HepG2 (cell line): Measurements from ENCODE around the gene ABCC10. TPM values are rescaled to one million over a fixed set of nuclear protein-coding genes. Genes with fewer than 3 reads are reported as not detected.

Experiments
- FOXC1 ChIP-seq: sonication (generic); formaldehyde crosslinking; IDR thresholded peaks from 2 replicates; pipeline ENCODE4 v1.8.0; 2022; ENCODE audit warnings: mild to moderate bottlenecking, missing genetic modification reagents, borderline replicate concordance
- HOXA9 ChIP-seq: sonication (generic); formaldehyde crosslinking; IDR thresholded peaks from 2 replicates; pipeline ENCODE4 v1.8.1; 2022; ENCODE audit warnings: missing genetic modification reagents, mild to moderate bottlenecking, moderate library complexity, borderline replicate concordance
- NFKB2 ChIP-seq: sonication (generic); formaldehyde crosslinking; IDR thresholded peaks from 2 replicates; pipeline ENCODE4 v1.4.0; 2020; ENCODE audit warnings: missing genetic modification reagents, borderline replicate concordance
- NR2F6 ChIP-seq, 2 experiments: IDR thresholded peaks; 2 replicates each; pipeline ENCODE4 v1.6.1; 2016; ENCODE audit warnings: antibody characterized with exemption in 1 of 2, mild to moderate bottlenecking in 1 of 2
- TEAD2 ChIP-seq: sonication (generic); formaldehyde crosslinking; IDR thresholded peaks from 2 replicates; pipeline ENCODE4 v1.9.0; 2021; ENCODE audit warnings: missing genetic modification reagents
- ZNF225 ChIP-seq: sonication (generic); formaldehyde crosslinking; IDR thresholded peaks from 2 replicates; pipeline ENCODE4 v1.4.0; 2020; ENCODE audit warnings: mild to moderate bottlenecking, missing genetic modification reagents
- ZNF232 ChIP-seq: sonication (generic); formaldehyde crosslinking; IDR thresholded peaks from 2 replicates; pipeline ENCODE4 v1.4.0; 2020; ENCODE audit warnings: missing genetic modification reagents, borderline replicate concordance
- ZNF446 ChIP-seq: sonication (generic); formaldehyde crosslinking; IDR thresholded peaks from 2 replicates; pipeline ENCODE4 v1.5.0; 2020; ENCODE audit warnings: mild to moderate bottlenecking, missing genetic modification reagents
- ZNF749 ChIP-seq: sonication (generic); formaldehyde crosslinking; IDR thresholded peaks from 2 replicates; pipeline ENCODE4 v1.8.0; 2022; ENCODE audit warnings: mild to moderate bottlenecking, missing genetic modification reagents, moderate library complexity, borderline replicate concordance
- ZNF768 ChIP-seq: sonication (generic); formaldehyde crosslinking; IDR thresholded peaks from 2 replicates; pipeline ENCODE4 v1.4.0; 2020; ENCODE audit warnings: missing genetic modification reagents
- ZSCAN22 ChIP-seq: sonication (generic); formaldehyde crosslinking; IDR thresholded peaks from 2 replicates; pipeline ENCODE4 v1.4.0; 2020; ENCODE audit warnings: mild to moderate bottlenecking, missing genetic modification reagents
- polyA plus RNA-seq, 8 experiments: library from polyadenylated mRNA; depleted of rRNA in 3 of 8; stranded (reverse) in 7 of 8; unstranded in 1 of 8; fragments of >200 nt; fragmentation: Illumina TruSeq in 4 of 8; extraction: Trizol in 4 of 8; gene quantifications; 2 replicates each; pipeline versions ENCODE4 v1.2.1 to v1.2.3, GENCODE V29; 2011 to 2016; ENCODE audit warnings: low read depth in 4 of 8, missing spikeins in 1 of 8, mixed read lengths in 1 of 8; ENCODE audit not compliant: insufficient read depth in 1 of 8
- total RNA-seq, 5 experiments: library from RNA; depleted of rRNA; stranded (reverse); fragments of >200 nt; fragmentation: Illumina TruSeq; extraction: Trizol; gene quantifications; 2 replicates each; pipeline ENCODE4 v1.2.3, GENCODE V29; 2016; ENCODE audit warnings: low read depth in 1 of 5
- TF ChIP-seq, protein P1 (sequence below): sonication (generic); formaldehyde crosslinking; IDR thresholded peaks from 2 replicates; pipeline ENCODE4 v1.9.0; 2021; ENCODE audit warnings: mild to moderate bottlenecking, missing genetic modification reagents
- TF ChIP-seq, protein P2 (sequence below), 2 experiments: sonication (generic) in 1 of 2; formaldehyde crosslinking in 1 of 2; IDR thresholded peaks; 2 replicates each; pipeline versions ENCODE4 v1.4.0 to v1.6.1; 2018 to 2020; ENCODE audit warnings: missing genetic modification reagents in 2 of 2, borderline replicate concordance in 1 of 2, low read depth in 1 of 2, mild to moderate bottlenecking in 1 of 2, missing biosample characterization in 1 of 2
- TF ChIP-seq, protein P3 (sequence below): IDR thresholded peaks from 2 replicates; pipeline ENCODE4 v1.6.1; 2016; ENCODE audit warnings: missing compliant biosample characterization, missing genetic modification reagents, borderline replicate concordance
- TF ChIP-seq, protein P4 (sequence below), 2 experiments: IDR thresholded peaks; 2 replicates each; pipeline ENCODE4 v1.6.1; 2011 to 2012; ENCODE audit warnings: low read length in 2 of 2, borderline replicate concordance in 1 of 2, low read depth in 1 of 2, mild to moderate bottlenecking in 1 of 2, moderate library complexity in 1 of 2

The ABCC10 gene
- total and polyA plus RNA-seq, 2 of the 13 experiments (the other 11 are each of a cell fraction or from before 2014, with no cell fraction given), result 16.0 to 24.3 TPM

DNA sequence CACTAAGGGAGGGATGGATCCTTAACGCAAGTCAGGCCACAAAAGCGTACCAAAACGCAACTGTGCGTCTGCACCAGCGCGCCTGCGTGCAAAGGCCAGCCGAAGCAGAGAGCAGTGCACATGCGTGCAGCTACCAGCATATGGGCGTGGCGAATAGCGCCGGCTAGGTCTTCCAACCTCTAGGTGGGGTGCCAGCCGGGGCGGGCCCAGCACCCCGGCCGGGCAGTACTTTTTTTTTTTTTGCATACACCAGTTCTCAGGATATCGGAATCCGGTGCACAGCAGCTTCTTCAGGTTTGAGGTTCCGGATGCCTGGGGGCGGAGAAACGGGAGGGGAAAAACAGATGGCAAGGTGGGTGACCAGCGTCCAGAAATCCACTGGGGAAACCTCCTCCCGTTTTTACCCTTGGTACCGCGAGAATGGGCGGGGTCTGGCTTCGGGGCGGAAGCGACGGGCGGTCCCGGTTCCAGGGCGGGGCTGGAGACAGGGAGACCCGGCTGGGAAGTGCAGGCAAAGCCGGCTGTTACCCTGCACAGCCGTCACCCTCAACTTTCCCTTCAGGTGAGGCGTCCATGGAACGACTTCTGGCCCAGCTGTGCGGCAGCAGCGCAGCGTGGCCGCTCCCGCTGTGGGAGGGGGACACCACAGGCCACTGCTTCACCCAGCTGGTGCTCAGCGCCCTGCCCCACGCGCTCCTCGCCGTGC lies at the start of gene ABCC10 (continued):
- TF ChIP-seq ZNF446 (CRISPR knock-in tag) (no peak), ZSCAN22 (CRISPR knock-in tag) (no peak), FOXC1 (CRISPR knock-in tag) (peak; percentile 91), ZNF232 (CRISPR knock-in tag) (peak; percentile 86), TEAD2 (CRISPR knock-in tag) (no peak), NR2F6 (IDR thresholded peaks at IDR 0.05) (no peak), NR2F6 (CRISPR knock-in tag; IDR thresholded peaks at IDR 0.05) (no peak), ZNF768 (CRISPR knock-in tag) (peak; percentile 77), ZNF749 (peak; percentile 74; the same call in 1 of the 2 replicates), ZNF225 (no peak), NFKB2 (CRISPR knock-in tag) (peak; percentile 88), HOXA9 (CRISPR knock-in tag) (no peak)
- TF ChIP-seq, protein P1, sequence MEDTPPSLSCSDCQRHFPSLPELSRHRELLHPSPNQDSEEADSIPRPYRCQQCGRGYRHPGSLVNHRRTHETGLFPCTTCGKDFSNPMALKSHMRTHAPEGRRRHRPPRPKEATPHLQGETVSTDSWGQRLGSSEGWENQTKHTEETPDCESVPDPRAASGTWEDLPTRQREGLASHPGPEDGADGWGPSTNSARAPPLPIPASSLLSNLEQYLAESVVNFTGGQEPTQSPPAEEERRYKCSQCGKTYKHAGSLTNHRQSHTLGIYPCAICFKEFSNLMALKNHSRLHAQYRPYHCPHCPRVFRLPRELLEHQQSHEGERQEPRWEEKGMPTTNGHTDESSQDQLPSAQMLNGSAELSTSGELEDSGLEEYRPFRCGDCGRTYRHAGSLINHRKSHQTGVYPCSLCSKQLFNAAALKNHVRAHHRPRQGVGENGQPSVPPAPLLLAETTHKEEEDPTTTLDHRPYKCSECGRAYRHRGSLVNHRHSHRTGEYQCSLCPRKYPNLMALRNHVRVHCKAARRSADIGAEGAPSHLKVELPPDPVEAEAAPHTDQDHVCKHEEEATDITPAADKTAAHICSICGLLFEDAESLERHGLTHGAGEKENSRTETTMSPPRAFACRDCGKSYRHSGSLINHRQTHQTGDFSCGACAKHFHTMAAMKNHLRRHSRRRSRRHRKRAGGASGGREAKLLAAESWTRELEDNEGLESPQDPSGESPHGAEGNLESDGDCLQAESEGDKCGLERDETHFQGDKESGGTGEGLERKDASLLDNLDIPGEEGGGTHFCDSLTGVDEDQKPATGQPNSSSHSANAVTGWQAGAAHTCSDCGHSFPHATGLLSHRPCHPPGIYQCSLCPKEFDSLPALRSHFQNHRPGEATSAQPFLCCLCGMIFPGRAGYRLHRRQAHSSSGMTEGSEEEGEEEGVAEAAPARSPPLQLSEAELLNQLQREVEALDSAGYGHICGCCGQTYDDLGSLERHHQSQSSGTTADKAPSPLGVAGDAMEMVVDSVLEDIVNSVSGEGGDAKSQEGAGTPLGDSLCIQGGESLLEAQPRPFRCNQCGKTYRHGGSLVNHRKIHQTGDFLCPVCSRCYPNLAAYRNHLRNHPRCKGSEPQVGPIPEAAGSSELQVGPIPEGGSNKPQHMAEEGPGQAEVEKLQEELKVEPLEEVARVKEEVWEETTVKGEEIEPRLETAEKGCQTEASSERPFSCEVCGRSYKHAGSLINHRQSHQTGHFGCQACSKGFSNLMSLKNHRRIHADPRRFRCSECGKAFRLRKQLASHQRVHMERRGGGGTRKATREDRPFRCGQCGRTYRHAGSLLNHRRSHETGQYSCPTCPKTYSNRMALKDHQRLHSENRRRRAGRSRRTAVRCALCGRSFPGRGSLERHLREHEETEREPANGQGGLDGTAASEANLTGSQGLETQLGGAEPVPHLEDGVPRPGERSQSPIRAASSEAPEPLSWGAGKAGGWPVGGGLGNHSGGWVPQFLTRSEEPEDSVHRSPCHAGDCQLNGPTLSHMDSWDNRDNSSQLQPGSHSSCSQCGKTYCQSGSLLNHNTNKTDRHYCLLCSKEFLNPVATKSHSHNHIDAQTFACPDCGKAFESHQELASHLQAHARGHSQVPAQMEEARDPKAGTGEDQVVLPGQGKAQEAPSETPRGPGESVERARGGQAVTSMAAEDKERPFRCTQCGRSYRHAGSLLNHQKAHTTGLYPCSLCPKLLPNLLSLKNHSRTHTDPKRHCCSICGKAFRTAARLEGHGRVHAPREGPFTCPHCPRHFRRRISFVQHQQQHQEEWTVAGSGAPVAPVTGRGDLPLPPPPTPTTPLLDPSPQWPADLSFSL (CRISPR knock-in tag), result no peak
- TF ChIP-seq, protein P2, sequence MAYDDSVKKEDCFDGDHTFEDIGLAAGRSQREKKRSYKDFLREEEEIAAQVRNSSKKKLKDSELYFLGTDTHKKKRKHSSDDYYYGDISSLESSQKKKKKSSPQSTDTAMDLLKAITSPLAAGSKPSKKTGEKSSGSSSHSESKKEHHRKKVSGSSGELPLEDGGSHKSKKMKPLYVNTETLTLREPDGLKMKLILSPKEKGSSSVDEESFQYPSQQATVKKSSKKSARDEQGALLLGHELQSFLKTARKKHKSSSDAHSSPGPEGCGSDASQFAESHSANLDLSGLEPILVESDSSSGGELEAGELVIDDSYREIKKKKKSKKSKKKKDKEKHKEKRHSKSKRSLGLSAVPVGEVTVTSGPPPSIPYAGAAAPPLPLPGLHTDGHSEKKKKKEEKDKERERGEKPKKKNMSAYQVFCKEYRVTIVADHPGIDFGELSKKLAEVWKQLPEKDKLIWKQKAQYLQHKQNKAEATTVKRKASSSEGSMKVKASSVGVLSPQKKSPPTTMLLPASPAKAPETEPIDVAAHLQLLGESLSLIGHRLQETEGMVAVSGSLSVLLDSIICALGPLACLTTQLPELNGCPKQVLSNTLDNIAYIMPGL (CRISPR knock-in tag; IDR thresholded peaks at IDR 0.05; ENCODE audit: borderline replicate concordance in 1 of 2, low read depth in 1 of 2), result peak; percentile 36 to 89
- TF ChIP-seq, protein P3, sequence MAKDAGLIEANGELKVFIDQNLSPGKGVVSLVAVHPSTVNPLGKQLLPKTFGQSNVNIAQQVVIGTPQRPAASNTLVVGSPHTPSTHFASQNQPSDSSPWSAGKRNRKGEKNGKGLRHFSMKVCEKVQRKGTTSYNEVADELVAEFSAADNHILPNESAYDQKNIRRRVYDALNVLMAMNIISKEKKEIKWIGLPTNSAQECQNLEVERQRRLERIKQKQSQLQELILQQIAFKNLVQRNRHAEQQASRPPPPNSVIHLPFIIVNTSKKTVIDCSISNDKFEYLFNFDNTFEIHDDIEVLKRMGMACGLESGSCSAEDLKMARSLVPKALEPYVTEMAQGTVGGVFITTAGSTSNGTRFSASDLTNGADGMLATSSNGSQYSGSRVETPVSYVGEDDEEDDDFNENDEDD (CRISPR knock-in tag), result peak; percentile 26
- TF ChIP-seq, protein P4, sequence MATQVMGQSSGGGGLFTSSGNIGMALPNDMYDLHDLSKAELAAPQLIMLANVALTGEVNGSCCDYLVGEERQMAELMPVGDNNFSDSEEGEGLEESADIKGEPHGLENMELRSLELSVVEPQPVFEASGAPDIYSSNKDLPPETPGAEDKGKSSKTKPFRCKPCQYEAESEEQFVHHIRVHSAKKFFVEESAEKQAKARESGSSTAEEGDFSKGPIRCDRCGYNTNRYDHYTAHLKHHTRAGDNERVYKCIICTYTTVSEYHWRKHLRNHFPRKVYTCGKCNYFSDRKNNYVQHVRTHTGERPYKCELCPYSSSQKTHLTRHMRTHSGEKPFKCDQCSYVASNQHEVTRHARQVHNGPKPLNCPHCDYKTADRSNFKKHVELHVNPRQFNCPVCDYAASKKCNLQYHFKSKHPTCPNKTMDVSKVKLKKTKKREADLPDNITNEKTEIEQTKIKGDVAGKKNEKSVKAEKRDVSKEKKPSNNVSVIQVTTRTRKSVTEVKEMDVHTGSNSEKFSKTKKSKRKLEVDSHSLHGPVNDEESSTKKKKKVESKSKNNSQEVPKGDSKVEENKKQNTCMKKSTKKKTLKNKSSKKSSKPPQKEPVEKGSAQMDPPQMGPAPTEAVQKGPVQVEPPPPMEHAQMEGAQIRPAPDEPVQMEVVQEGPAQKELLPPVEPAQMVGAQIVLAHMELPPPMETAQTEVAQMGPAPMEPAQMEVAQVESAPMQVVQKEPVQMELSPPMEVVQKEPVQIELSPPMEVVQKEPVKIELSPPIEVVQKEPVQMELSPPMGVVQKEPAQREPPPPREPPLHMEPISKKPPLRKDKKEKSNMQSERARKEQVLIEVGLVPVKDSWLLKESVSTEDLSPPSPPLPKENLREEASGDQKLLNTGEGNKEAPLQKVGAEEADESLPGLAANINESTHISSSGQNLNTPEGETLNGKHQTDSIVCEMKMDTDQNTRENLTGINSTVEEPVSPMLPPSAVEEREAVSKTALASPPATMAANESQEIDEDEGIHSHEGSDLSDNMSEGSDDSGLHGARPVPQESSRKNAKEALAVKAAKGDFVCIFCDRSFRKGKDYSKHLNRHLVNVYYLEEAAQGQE (IDR thresholded peaks at IDR 0.05; ENCODE audit: borderline replicate concordance in 1 of 2, low read depth in 1 of 2, low read length in 2 of 2), result peak in 1 of 2 experiments; percentile 42; a peak in 1 of 4 replicates
